HG02870 (cell line): ENCODE data around the gene DOCK3.

Source experiments
- ATAC-seq: cut with Tn5 transposase; IDR thresholded peaks from one replicate; pipeline ENCODE4 v1.9.1; 2021; ENCODE audit warnings: mild to moderate bottlenecking, moderate library complexity; ENCODE audit not compliant: unreplicated experiment

DOCK3 gene

DNA sequence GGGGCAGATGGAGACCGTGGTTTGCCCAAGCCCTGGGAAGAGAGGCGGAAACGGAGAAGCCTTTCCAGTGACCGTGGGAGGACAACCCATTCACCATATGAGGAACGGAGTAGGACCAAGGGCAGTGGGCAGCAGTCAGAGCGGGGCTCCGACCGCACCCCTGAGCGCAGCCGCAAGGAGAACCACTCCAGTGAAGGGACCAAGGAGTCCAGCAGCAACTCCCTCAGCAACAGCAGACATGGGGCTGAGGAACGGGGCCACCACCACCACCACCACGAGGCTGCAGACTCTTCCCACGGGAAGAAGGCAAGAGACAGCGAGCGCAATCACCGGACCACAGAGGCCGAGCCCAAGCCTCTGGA, 718.4 kb downstream of the DOCK3 start:
- ATAC-seq: no peak

DNA sequence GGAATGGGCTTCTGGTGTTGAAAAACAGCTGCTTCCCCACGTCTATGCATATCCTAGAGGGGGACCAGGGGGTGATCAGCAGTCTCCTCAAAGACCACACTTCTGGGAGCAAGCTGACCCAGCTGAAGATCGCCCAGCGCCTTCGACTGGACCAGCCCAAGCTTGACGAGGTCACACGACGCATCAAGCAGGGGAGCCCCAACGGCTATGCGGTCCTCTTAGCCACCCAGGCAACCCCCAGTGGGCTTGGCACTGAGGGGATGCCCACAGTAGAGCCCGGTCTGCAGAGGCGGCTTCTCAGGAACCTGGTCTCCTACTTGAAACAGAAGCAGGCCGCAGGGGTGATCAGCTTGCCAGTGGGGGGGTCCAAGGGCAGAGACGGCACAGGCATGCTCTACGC, 718.8 kb downstream of the DOCK3 start:
- no peak for ATAC-seq

DNA sequence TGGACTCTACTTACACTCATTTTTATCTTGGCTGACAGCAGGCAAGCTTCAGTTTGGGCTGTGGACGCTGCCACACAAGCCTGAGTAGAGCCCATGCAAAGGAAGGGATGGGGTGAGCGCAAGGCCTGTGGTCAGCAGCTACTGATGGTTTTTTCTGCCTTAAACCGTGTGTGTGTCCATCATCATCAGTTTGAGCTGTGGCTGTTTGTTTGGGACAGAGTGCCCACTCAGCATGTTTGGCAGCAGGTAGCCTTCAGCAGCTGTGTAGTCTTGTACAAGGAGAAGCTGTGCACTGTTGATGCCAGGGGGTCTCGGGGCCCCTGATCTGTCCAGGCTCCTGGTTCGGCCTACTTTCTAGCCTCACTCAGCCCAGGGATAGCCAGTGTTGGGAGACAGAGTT, 719.8 kb downstream of the DOCK3 start:
- ATAC-seq: no peak

DNA sequence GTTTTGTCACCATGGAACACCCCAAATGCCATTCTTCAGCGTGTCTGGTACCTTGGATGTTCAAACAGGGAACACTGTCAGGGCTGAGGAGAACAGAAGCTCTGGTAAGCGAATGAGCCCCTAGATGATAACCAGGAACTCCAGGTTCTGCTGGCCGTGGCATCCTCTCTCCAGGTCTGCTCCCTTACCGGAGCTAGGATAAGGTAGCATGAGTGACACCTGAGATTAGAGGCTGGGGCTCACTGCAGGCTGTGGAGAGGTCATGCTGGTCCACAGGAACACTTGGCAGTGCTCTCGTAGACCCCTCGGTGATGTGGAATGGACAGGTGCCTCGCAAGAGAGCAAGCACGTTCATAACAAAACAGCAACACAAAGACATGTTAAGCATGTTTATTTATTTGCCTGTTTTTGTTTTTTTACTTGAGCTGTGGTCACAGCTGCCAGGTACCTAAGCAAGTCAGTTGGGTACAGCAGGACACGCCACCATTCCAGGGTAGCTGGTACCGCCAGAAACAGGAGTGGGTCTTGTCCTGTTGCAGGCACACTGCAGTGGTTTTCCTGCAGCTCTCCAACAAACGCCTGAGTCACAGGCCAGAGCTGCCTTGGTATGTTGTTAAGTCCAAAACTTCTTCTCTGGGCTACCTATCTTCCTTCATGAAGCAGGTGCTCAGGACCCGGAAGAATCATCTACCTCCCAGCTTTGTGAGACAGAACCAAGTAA, 720.9 kb downstream of the DOCK3 start:
- no peak for ATAC-seq

DNA sequence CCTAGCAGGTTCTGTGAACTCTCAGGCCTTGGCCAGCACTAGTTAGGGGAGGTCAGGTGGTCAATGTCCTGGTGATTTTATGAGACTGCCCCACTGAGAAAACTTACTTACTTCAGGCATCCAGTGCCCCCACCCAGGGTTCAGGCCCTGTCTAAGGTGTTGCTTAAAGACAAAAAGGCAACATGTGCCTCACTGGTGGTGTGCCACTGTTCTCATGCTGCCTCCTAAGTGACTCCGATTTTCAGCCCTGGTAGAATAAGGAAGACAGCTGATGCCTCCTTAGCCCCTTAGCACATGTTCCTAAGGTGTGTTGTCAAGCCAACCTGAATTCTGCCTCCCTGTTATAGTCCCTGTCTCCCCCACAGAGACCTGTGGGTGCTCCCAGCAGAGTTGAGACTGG, 721.7 kb downstream of the DOCK3 start:
- ATAC-seq: no peak

DNA sequence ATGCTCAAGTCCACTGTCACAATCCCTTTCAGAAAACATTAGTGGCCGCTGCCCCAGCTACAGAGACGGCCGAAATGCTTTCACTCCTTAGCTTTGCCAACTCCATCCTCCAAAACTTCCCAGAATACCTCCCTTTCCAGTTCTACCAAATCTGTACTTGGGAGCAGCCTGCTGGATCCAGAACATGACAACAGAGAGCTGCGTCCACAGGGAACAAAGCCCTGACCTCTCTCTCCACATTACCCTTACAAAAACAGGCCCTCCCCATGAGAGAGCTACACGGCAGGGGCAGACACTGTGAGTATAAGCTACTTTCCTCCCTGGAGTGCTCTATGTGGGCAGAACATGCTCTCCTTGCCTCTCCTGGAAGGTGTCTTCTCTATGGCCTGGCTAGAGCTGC, 722.7 kb downstream of the DOCK3 start:
- no peak for ATAC-seq

- ATAC-seq: no peak
Measured at GRCh38 chr3:51398595-51399310, 724.0 kb downstream of the DOCK3 start.

GRCh38 chr3:51400166-51400565, 725.4 kb downstream of the DOCK3 start:
- no peak for ATAC-seq

DNA sequence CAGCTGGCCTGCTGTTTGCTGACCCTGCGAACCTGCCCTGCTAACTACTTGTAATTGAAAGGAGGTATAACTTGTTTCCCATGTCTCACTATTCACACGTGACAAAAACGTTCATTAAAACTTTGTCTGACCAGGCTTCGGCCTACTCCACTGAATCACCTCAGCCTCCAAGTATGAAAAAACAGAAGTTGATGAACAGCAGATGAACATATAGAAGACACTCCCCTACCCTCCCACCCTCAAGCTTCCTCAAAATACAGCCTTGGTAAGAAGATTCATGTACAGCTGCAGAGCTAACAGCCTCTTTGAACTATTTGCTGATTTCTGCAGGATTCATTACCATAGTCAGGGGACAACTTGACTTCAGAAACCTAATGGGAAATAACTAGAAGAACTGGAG, 727.0 kb downstream of the DOCK3 start:
- ATAC-seq: no peak

DNA sequence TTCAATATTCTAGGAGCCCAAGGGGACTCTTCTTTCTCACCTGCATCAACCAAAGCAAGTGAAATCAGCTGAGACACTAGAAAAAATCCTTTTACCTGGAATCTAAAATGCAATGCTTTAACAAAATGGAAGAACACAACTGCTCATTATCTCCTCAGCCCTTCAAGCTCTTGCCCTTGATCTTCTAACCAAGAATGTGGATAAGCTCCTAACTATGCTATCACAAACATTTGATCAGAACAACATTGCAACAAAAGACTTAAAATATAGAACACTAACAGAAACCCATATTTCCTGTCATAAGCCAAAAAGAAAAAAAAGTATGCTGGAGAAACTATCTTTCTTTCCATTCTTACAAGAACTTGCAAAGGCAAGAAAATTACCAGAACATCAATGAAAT, 728.9 kb downstream of the DOCK3 start:
- ATAC-seq: no peak

DNA sequence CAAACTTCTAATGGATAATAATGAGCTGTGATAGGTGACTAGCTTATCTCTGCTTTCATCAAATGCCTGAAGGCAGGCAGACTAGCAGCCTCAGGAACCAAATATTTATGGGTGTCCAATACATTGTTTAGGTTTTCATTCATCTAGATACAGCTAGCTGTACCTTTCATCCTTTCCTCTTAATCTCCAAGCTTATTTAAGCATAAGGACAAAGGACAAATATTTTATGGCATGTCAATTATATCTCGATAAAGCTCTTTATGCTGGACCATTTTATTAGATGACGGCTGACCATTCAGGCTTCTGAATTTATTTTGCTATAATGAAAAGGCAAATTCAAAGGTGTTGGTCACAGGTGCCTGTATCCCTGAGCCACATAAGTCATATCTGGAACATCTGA, 733.3 kb downstream of the DOCK3 start:
- no peak for ATAC-seq

DNA sequence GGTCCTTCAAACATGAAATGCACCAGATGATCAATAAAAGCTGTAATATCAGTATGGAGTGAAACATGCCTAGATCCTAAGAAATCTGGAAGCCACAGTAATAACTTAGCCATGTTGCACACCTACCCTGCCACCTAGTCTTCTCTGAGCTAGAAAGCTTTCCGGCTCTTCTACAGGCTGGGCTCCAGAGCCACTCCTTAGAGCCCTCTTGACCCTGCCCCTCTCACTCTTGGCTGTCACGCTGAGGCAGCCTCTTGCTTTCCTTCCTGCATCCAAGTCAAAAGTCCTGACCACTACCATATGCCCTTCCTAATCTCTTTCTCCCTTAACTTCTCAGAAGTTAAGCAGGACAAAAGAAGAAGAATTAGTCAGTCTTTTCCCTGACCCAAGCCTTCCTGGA, 734.1 kb downstream of the DOCK3 start:
- ATAC-seq: no peak

DNA sequence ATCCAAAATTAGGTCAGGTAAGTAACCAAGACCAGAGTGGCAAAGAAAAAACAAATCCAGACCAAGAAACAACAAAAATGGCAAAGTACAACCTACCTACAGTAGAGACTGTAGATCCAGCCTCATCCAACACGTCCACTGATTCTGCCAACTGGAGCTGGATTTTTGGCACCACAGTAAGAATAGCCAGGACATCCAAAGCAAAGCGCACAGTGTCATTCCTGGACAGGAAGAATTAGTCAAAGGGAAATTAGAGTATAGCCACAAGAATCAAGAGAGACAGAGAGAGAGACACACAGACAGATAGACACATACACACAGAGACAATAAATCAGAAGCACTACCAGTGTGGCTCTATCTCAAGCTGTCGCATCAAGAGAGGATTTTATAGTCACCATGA, 747.5 kb downstream of the DOCK3 start:
- ATAC-seq: no peak

DNA sequence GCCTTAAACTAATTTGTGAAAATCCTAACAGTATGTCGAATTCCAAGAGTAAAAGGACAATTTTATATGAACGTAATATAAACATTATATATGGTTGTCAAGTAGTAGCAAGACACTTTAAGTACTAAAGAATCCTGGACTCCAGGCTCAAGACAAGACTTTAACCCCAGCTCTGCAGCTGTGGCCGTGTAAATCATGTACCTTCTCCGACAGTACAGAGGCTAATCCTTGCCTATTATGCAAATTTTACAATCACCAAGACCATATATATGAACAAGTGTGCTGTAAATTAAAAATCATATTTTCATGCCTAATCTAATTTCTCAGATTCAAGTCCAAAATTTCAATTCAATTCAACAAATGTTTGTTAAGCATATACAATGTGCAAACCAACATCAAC, 752.2 kb downstream of the DOCK3 start:
- no peak for ATAC-seq

DNA sequence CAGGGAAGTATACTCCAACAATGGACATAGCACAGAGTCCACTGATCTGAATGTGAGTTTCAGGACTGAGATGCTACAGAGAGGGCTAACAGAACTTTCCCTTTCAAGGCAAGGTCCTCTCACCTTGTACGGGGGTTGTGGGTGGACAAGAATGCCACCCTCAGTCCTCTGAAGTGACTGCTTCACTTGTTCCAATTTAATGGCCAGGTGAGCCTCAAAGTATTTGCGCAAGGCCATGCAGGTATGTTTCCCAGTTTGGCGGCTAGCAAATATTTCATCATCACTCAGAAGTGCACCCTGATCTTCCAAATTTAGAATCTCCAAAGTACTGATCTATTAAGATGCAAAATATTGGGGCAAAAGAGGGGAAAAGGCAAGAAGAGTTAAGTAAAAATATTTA, 754.4 kb downstream of the DOCK3 start:
- ATAC-seq: no peak
